ENCODE measurements around the gene TMC7. TPM values are rescaled to one million over a fixed set of nuclear protein-coding genes. Genes with fewer than 3 reads are reported as not detected.
"Not testable (repeated sequence)": the region's sequence is repeated elsewhere in the genome, so short reads cannot be mapped to it uniquely, and the experiment has no call there.

TMC7 gene
- total RNA-seq, 1 donor from 2014 or later: not detected

DNA sequence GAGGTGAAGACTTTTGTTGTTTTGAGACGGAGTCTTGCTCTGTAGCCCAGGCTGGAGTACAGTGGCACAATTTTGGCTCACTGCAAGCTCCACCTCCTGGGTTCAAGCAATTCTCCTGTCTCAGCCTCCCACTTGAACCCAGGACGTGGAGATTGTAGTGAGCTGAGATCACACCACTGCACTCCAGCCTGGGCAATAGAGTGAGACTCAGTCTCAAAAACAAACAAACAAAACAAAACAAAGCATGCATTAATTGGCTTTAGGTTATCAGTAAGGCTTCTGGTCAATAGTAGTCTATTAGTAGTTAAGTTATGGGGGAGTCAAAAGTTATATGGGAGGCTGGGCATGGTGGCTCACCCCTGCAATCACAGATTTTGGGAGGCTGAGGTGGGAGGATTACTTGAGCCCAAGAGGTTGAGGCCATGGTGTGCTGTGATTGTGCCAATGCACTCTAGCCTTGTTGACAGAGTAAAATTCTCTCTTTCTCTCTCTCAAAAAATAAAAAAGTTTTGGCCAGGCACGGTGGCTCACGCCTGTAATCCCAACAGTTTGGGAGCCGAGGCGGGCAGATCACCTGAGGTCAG, 27.0 kb upstream of the TMC7 start:
- H3K9me3 Mint-ChIP-seq; H3K27ac Mint-ChIP-seq; H3K4me1 Mint-ChIP-seq (ENCODE audit: low read depth); intact Hi-C loops (cut with micrococcal nuclease); H3K27me3 Mint-ChIP-seq (ENCODE audit: low read depth); DNase-seq (ENCODE audit: low spot score); H3K36me3 Mint-ChIP-seq (ENCODE audit: low read depth): not testable (repeated sequence)
- H3K4me3 Mint-ChIP-seq (ENCODE audit: low read depth): peak overlapping the region; percentile 63

DNA sequence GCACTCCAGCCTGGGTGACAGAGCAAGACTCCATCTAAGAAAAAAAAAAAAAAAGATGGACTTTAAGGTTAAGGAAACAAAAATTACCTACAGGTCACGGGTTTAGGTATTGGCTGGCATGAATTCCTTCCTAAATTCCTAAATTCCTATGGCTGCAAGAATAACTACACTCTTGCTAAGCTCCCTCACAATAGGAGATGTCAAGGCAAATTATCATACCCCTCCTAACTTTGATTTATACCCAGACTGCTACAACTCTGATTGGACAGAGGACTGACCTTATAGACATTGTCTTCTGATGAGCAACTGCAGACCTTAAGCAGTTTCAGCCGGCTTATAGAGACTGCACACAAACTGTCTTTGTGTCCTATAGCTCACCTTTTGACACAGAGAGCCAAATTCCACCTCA, 25.1 kb upstream of the TMC7 start:
- peaks cover 12% of the 10 kb centered on the region for H3K27me3 Mint-ChIP-seq (ENCODE audit: low read depth)

DNA sequence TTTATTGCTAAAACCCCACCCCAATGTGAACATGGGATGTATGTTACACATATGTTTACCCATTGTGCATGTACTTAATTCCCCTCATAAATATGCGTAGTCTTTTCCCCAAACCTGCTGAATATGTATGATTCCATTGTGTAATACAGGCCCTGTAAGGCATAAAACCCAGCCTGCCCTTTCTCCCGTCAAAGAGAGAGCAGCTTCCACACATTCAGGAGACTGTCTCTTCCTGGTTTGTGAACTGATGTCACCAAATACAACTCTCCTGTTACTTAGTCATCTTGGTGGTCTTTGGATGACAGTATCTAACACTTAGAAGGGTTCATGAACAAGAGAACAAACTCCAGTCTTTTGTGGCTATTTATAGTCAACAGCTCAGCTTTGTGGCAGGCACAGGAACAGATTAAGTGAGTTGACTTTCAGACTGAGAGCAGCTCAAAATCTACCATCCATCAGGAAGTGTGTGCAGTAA, 24.7 kb upstream of the TMC7 start:
- Mint-ChIP-seq H3K27me3 (ENCODE audit: low read depth) (peaks cover 12% of the 10 kb centered on the region), H3K36me3 (ENCODE audit: low read depth) (no peaks in the 10 kb centered on the region), H3K4me3 (ENCODE audit: low read depth) (no peak overlapping the region), H3K4me1 (ENCODE audit: low read depth) (peaks cover 7% of the 10 kb centered on the region), H3K9me3 (no peaks in the 10 kb centered on the region), H3K27ac (no peak overlapping the region)
- no peak for DNase-seq (ENCODE audit: low spot score)
- intact Hi-C loops (cut with micrococcal nuclease): no loop called here

More for the DNA sequence above, 25.1 kb upstream of the TMC7 start:
- no peak overlapping the region for H3K27ac Mint-ChIP-seq
- no peak for DNase-seq (ENCODE audit: low spot score)
- H3K9me3 Mint-ChIP-seq: no peaks in the 10 kb centered on the region
- H3K36me3 Mint-ChIP-seq (ENCODE audit: low read depth): no peaks in the 10 kb centered on the region
- peaks cover 7% of the 10 kb centered on the region for H3K4me1 Mint-ChIP-seq (ENCODE audit: low read depth)
- intact Hi-C loops (cut with micrococcal nuclease): no loop called here
- no peak overlapping the region for H3K4me3 Mint-ChIP-seq (ENCODE audit: low read depth)

DNA sequence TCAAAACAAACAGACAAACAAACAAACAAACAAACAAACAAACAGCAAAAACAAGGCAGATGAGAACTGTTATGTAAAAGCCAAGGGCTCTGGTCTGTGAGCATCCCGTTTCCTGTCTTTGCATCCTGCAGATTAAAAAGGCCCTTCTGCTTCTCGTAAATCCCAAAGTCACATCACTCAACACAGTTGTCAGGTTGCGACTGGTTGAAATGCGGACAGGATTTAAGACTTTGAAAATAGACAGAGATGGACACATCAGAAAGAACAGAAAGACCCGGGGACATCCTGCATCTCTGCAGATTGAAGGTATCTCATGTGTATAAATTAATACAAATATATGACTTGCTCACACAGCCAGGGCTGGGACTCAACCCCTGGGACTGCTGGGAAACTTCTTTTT, 18.2 kb upstream of the TMC7 start:
- H3K4me3 Mint-ChIP-seq (ENCODE audit: low read depth): no peak overlapping the region
- no peak overlapping the region for H3K27ac Mint-ChIP-seq
- peaks cover 7% of the 10 kb centered on the region for H3K4me1 Mint-ChIP-seq (ENCODE audit: low read depth)
- DNase-seq (ENCODE audit: low spot score): no peak
- peaks cover 5% of the 10 kb centered on the region for H3K27me3 Mint-ChIP-seq (ENCODE audit: low read depth)
- H3K9me3 Mint-ChIP-seq: no peaks in the 10 kb centered on the region
- no peaks in the 10 kb centered on the region for H3K36me3 Mint-ChIP-seq (ENCODE audit: low read depth)
- intact Hi-C loops (cut with micrococcal nuclease): loop anchor here (5.0 to 10.0 kb wide), 2 partner anchors 61 to 163 kb away; partner anchors contain the start of gene ARL6IP1

DNA sequence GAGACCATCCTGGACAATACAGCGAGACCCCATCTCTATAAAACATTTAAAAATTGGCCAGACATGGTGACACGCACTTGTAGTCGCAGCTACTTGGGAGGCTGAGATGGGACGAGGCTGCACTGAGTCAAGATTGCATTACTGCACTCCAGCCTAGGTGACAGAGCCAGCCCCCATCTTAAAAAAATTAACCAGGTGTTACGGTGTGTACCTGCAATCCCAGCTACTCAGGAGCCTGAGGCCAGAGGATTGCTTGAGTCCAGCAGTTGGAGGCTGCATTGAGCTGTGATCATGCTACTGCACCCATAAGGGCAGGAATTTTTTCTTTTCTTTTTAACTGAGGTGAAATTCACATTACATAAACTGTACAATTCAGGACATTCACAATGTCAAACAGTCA, 16.9 kb upstream of the TMC7 start:
- no peak overlapping the region for H3K27ac Mint-ChIP-seq
- H3K4me1 Mint-ChIP-seq (ENCODE audit: low read depth): peaks cover 7% of the 10 kb centered on the region
- intact Hi-C loops (cut with micrococcal nuclease): loop anchor here (5.0 to 10.0 kb wide), 2 partner anchors 62 to 164 kb away; partner anchors contain the start of gene ARL6IP1
- no peaks in the 10 kb centered on the region for H3K36me3 Mint-ChIP-seq (ENCODE audit: low read depth)
- no peaks in the 10 kb centered on the region for H3K9me3 Mint-ChIP-seq
- H3K4me3 Mint-ChIP-seq (ENCODE audit: low read depth): no peak overlapping the region
- DNase-seq (ENCODE audit: low spot score): no peak
- H3K27me3 Mint-ChIP-seq (ENCODE audit: low read depth): peaks cover 2% of the 10 kb centered on the region

DNA sequence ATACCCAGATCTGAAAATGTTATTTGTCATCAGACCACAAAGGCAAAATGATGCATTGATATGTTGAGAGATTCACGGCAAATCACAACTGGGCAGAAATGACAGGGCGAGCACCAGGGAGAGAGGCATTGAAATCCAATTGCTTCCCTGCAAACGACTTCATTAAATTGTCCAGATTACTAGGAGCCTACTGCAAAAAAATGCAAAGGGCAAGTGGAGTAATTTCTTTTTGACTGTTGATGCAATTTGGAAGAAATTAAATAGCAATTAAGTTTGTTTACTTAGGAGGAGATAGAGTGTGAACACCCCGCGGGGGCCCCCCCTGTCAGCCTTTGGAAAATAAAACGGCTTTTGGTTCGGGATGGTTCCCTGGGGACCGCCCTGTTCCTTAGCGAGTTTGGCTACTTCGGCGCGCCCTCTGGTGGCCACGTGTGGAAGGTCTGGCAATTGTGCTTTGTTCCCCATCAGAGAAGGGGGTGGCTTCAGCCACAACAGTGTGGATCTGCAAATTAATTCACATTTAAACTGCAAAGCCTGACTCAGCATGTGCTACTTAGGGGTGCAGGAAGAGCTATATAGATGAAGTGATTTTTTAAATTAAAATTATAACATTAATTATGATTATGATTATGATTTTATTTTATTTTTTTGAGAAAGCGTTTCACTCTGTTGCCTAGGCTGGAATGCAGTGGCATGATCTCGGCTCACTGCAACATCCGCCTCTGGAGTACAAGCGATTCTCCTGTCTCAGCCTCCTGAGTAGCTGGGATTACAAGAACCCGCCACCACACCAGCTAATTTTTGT, 14.5 kb upstream of the TMC7 start:
- no peaks in the 10 kb centered on the region for H3K36me3 Mint-ChIP-seq (ENCODE audit: low read depth)
- peak; percentile 70 for DNase-seq (ENCODE audit: low spot score)
- intact Hi-C loops (cut with micrococcal nuclease): loop anchor here (2.0 to 10.0 kb wide), 3 partner anchors 22 to 167 kb away; partner anchors contain the start of gene ARL6IP1
- H3K27ac Mint-ChIP-seq: no peak overlapping the region
- H3K27me3 Mint-ChIP-seq (ENCODE audit: low read depth): peaks cover 3% of the 10 kb centered on the region
- peak overlapping the region; percentile 51 for H3K4me3 Mint-ChIP-seq (ENCODE audit: low read depth)
- peaks cover 7% of the 10 kb centered on the region for H3K4me1 Mint-ChIP-seq (ENCODE audit: low read depth)
- H3K9me3 Mint-ChIP-seq: no peaks in the 10 kb centered on the region

DNA sequence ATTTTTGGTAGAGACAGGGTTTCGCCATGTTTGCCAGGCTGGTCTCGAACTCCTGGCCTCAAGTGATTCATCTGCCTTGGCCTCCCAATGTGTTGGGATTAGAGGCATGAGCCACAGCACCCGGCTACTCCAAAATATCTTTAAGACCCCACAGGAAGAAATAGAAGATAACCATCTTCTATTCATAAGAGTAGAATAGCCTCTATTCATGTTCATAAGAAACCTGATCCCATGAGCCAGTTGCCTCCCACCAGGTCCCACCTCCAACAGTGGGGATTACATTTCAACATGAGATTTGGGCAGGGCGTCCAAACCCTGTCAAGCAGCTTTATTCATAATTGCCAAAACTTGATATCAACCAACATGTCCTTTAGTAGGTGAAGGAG, 13.9 kb upstream of the TMC7 start:
- Mint-ChIP-seq H3K36me3 (ENCODE audit: low read depth) (no peaks in the 10 kb centered on the region), H3K4me1 (ENCODE audit: low read depth) (peaks cover 7% of the 10 kb centered on the region), H3K27me3 (ENCODE audit: low read depth) (peaks cover 3% of the 10 kb centered on the region), H3K4me3 (ENCODE audit: low read depth) (no peak overlapping the region), H3K9me3 (no peaks in the 10 kb centered on the region), H3K27ac (no peak overlapping the region)
- DNase-seq (ENCODE audit: low spot score): no peak
- intact Hi-C loops (cut with micrococcal nuclease): loop anchor here (2.0 to 10.0 kb wide), 3 partner anchors 23 to 168 kb away; partner anchors contain the start of gene ARL6IP1

DNA sequence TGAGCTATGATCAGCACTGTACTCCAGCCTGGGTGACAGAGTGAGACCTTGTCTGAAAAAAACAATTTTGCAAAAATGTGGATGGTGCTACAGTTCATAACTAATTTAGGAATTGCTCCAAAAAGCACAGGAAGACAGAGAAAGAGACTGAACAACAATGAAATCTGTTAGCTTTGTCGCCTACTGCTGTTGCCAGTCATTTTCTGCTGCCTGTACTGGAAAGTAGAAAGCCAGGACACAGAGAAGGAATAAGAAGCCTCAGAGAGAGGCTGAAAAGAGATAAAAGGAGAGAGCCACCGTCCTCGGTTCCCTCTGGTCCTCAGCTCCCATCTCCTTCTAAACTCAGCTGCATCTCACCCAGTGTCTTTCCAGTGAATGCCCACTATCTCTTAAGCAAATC, 8.6 kb upstream of the TMC7 start:
- Mint-ChIP-seq H3K36me3 (ENCODE audit: low read depth) (no peaks in the 10 kb centered on the region), H3K9me3 (no peaks in the 10 kb centered on the region), H3K27ac (no peak overlapping the region), H3K4me1 (ENCODE audit: low read depth) (no peaks in the 10 kb centered on the region), H3K27me3 (ENCODE audit: low read depth) (peaks cover 29% of the 10 kb centered on the region), H3K4me3 (ENCODE audit: low read depth) (no peak overlapping the region)
- intact Hi-C loops (cut with micrococcal nuclease): no loop called here
- no peak for DNase-seq (ENCODE audit: low spot score)

DNA sequence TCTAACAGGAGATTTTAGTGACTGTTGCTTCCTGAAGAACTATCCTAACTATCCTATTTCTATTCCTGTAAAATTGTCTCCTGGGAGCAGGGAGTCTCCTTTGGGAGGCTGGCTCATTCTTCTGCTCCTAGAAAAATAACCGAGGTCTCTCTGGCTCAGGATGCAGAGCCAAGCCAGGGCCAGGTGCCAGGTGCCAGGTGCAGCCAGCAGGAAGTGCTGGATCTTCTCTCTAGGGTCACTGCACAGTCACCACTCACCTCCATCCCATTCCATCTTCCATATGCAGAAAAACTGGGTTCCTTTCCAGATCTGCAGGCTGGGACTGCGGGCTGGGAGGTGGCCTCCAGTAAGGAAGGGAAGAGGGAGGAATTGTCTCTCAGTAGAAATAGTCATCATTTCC, 3.8 kb upstream of the TMC7 start:
- intact Hi-C loops (cut with micrococcal nuclease): no loop called here
- DNase-seq (ENCODE audit: low spot score): no peak
- Mint-ChIP-seq H3K27ac (no peak overlapping the region), H3K9me3 (no peaks in the 10 kb centered on the region), H3K36me3 (ENCODE audit: low read depth) (no peaks in the 10 kb centered on the region), H3K4me1 (ENCODE audit: low read depth) (no peaks in the 10 kb centered on the region), H3K4me3 (ENCODE audit: low read depth) (no peak overlapping the region), H3K27me3 (ENCODE audit: low read depth) (peaks cover 50% of the 10 kb centered on the region)

DNA sequence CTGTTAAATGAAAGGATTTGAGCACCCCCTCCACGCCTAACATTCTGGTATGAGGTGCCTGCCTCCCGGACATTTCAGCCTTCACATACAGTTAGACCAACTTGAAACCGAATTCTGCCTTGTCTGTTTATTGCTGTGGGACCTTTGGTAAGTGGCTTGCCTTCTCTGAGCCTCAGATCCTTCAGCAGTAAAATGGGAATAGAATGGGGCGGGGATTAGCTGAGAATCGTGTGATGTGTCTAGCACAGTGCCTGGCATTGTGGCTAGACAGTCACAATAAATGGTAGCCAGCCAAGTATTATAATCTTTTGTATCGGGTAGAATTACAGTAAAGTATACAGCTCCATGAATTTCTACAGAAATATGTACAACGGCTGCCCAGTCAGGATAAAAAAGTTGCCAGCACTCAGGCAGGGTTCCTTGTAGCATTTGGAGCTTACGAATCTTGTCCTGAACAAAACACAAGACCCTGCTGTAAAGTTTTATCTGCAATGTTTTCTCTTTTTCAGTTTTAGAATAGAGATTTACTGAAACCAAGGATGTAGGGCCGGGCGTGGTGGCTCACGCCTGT, 786 bp downstream of the TMC7 start:
- peaks cover 32% of the 10 kb centered on the region for H3K27me3 Mint-ChIP-seq (ENCODE audit: low read depth)
- no peak overlapping the region for H3K27ac Mint-ChIP-seq
- intact Hi-C loops (cut with micrococcal nuclease): no loop called here
- H3K4me1 Mint-ChIP-seq (ENCODE audit: low read depth): no peaks in the 10 kb centered on the region
- peak overlapping the region; percentile 38 for H3K4me3 Mint-ChIP-seq (ENCODE audit: low read depth)
- no peaks in the 10 kb centered on the region for H3K9me3 Mint-ChIP-seq
- DNase-seq (ENCODE audit: low spot score): no peak
- H3K36me3 Mint-ChIP-seq (ENCODE audit: low read depth): no peaks in the 10 kb centered on the region

DNA sequence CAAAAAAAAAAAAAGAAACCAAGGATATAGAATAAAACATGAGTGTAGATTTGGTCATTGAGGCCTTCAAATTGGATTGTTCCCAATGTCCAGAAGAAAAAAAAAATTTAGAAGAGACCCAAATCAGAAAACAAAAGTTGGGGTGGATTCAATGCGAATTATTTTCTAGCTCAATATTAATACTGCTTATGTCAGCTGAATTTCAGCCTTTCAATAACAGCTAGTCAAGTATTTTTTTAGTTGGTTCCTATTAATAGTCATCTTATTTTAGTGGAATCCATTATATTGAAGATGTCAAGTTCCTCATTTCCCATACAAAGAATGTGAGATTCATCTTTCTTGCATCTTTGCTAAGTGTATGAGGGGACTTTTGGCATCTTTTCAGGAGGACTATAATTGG, 1.5 kb downstream of the TMC7 start:
- H3K36me3 Mint-ChIP-seq (ENCODE audit: low read depth); H3K4me3 Mint-ChIP-seq (ENCODE audit: low read depth); H3K27ac Mint-ChIP-seq; intact Hi-C loops (cut with micrococcal nuclease); H3K4me1 Mint-ChIP-seq (ENCODE audit: low read depth); DNase-seq (ENCODE audit: low spot score); H3K9me3 Mint-ChIP-seq: not testable (repeated sequence)
- H3K27me3 Mint-ChIP-seq (ENCODE audit: low read depth): peaks cover 26% of the 10 kb centered on the region

DNA sequence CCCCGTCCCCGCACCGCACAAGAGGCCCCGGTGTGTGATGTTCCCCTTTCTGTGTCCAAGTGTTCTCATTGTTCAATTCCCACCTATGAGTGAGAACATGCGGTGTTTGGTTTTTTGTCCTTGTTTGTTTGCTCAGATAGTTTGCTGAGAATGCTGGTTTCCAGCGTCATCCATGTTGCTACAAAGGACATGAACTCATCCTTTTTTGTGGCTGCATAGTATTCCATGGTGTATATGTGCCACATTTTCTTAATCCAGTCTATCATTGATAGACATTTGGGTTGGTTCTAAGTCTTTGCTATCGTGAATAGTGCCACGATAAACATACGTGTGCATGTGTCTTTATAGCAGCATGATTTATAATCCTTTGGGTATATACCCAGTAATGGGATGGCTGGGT, 8.0 kb downstream of the TMC7 start:
- intact Hi-C loops (cut with micrococcal nuclease); H3K27ac Mint-ChIP-seq; H3K36me3 Mint-ChIP-seq (ENCODE audit: low read depth): not testable (repeated sequence)

DNA sequence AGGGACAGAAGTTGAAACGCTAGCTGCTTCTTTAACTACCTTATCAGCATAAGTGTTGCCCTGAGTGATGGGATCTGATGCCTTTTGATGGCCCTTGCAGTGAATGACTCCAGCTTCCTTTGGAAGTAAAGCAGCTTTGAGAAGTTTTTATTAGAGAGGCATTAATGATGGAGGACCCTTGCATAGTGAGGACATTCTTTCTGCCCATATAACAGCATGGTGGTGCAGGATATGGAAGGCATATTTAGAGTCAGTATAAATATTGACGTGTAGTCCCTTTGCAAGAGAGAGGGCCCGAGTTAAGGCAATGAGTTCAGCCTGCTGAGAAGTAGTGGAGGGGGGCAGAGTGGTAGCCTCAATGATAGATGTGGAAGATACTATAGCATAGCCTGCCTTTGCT, 9.8 kb downstream of the TMC7 start:
- H3K27me3 Mint-ChIP-seq (ENCODE audit: low read depth); H3K9me3 Mint-ChIP-seq; H3K4me3 Mint-ChIP-seq (ENCODE audit: low read depth); H3K36me3 Mint-ChIP-seq (ENCODE audit: low read depth); DNase-seq (ENCODE audit: low spot score); H3K4me1 Mint-ChIP-seq (ENCODE audit: low read depth); H3K27ac Mint-ChIP-seq; intact Hi-C loops (cut with micrococcal nuclease): not testable (repeated sequence)

More for the DNA sequence above, 8.0 kb downstream of the TMC7 start:
- H3K4me1 Mint-ChIP-seq (ENCODE audit: low read depth); H3K4me3 Mint-ChIP-seq (ENCODE audit: low read depth); H3K27me3 Mint-ChIP-seq (ENCODE audit: low read depth); DNase-seq (ENCODE audit: low spot score); H3K9me3 Mint-ChIP-seq: not testable (repeated sequence)
